HT-29 (cell line): ENCODE measurements around the gene CCDC87. TPM values are rescaled to one million over a fixed set of nuclear protein-coding genes. Genes with fewer than 3 reads are reported as not detected.
A peak's percentile ranks its signal among the peaks of the same experiment; 100 is the strongest.
"Not testable (repeated sequence)": the region's sequence is repeated elsewhere in the genome, so short reads cannot be mapped to it uniquely, and the experiment has no call there.

Experiments used
- DNase-seq: peaks from one replicate; pipeline ENCODE4 v3.0.0-alpha.2; 2015; ENCODE audit warnings: low spot score
- total RNA-seq: library from RNA; depleted of rRNA; stranded (reverse); fragments of >200 nt; shearing (Covaris generic); gene quantifications from 2 replicates; pipeline ENCODE4 v1.2.3, GENCODE V29; 2014; rRNA removed

Gene CCDC87, protein sequence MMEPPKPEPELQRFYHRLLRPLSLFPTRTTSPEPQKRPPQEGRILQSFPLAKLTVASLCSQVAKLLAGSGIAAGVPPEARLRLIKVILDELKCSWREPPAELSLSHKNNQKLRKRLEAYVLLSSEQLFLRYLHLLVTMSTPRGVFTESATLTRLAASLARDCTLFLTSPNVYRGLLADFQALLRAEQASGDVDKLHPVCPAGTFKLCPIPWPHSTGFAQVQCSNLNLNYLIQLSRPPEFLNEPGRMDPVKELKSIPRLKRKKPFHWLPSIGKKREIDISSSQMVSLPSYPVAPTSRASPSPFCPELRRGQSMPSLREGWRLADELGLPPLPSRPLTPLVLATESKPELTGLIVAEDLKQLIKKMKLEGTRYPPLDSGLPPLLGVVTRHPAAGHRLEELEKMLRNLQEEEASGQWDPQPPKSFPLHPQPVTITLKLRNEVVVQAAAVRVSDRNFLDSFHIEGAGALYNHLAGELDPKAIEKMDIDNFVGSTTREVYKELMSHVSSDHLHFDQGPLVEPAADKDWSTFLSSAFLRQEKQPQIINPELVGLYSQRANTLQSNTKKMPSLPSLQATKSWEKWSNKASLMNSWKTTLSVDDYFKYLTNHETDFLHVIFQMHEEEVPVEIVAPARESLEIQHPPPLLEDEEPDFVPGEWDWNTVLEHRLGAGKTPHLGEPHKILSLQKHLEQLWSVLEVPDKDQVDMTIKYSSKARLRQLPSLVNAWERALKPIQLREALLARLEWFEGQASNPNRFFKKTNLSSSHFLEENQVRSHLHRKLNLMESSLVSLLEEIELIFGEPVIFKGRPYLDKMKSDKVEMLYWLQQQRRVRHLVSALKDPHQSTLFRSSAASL
- total RNA-seq, result 0.79 and 1.3 TPM in 2 replicates

DNA sequence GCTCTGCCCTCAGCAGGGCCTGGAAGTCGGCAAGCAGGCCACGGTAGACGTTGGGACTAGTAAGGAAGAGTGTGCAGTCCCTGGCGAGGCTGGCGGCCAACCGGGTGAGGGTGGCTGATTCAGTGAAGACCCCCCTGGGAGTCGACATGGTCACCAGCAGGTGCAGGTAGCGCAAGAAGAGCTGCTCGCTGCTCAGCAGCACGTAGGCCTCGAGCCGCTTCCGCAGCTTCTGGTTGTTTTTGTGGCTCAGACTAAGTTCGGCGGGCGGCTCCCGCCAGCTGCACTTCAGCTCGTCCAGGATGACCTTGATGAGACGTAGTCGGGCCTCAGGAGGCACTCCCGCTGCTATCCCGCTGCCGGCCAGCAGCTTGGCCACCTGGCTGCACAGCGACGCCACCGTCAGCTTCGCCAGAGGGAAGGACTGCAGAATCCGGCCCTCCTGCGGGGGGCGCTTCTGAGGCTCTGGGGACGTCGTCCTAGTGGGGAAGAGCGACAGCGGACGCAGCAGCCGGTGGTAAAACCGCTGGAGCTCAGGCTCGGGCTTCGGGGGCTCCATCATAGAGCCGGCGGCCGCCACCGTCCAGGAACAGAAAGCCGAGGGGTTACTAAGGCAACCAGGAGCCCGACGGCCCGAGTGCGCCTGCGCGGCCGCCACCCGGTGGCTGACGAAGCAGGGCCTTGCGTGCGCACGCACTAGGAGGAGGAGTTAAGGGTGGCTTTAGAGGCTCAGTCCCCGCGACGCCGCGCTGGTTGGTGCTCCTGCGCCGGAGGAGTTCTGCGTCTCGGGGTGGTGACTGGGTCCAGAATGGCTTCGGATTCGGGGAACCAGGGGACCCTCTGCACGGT, at the start of gene CCDC87, which contains the start of gene CCS:
TSS of gene CCDC87 (minus strand) at position 607 of the 846 bp plus-strand sequence. CDS start at position 559, 48 bp downstream.
TSS of gene CCS (plus strand) at position 729 of the 846 bp plus-strand sequence. CDS start at position 806, 77 bp downstream.
- DNase-seq, result peak; percentile 99

DNA sequence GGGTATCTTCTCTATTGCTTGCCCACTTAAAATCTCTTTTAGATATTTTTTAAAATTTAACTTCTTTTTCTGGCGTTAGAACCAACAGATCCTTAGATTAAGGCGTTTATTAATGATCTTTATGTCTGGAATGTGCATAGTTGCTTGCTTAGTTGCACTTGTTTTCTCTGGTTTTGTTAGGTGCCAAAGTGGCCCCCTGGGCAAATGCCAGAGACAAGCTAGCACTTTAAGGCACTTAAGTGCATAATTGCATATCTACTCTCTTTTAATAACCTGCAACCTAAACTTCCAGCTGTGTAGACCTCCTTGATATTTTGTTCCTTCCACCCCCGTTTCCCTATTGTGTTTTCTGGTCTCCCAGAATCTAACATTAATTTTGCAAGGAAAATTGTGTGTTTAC, 49.0 kb upstream of the CCDC87 start:
- DNase-seq, result no peak

DNA sequence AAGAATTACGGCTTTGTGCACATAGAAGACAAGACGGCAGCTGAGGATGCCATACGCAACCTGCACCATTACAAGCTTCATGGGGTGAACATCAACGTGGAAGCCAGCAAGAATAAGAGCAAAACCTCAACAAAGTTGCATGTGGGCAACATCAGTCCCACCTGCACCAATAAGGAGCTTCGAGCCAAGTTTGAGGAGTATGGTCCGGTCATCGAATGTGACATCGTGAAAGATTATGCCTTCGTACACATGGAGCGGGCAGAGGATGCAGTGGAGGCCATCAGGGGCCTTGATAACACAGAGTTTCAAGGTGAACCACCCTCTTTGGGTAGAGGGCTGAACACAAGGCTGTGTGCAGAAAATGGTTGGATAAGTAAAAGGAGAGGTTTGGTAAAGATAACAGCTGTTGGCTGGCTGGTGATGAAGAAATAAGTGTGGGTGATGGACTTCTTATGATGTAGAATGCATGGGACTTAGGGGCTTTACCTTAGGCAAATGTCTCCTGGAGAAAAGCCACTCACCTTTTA, 47.0 kb upstream of the CCDC87 start:
- DNase-seq, result not testable (repeated sequence)

DNA sequence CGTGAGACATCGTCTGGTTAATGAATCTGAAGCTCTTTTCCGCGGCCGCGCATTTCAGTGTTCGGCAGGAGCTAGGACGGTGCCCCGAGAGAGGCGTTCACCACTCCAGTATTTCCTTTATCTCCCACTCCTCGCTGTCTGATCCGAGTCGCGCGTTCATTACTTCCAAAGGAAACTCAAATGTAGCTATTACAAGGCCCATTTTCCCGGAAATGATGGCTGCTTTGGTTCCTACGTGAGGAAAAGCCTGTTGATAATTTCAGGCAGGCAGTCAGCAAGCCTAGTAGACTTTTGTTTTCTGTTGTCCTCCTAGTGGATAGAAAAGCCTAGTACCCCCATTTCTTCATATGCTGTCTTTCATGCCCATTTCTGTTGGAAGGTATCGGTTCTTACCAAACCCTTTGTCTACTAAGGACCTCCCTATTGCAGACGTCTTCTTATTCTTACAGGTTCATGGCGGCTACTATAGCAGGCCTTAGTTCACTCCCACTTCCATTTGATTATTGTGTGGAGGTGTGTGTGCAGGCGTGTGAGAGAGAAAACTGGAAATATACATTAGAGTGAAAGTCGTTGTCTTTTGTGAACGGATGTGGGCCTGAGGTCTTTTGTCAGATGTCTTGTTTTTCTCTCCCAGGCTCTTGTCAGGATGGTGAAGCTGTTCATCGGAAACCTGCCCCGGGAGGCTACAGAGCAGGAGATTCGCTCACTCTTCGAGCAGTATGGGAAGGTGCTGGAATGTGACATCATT, 46.4 kb upstream of the CCDC87 start:
- peak; percentile 61 for DNase-seq

DNA sequence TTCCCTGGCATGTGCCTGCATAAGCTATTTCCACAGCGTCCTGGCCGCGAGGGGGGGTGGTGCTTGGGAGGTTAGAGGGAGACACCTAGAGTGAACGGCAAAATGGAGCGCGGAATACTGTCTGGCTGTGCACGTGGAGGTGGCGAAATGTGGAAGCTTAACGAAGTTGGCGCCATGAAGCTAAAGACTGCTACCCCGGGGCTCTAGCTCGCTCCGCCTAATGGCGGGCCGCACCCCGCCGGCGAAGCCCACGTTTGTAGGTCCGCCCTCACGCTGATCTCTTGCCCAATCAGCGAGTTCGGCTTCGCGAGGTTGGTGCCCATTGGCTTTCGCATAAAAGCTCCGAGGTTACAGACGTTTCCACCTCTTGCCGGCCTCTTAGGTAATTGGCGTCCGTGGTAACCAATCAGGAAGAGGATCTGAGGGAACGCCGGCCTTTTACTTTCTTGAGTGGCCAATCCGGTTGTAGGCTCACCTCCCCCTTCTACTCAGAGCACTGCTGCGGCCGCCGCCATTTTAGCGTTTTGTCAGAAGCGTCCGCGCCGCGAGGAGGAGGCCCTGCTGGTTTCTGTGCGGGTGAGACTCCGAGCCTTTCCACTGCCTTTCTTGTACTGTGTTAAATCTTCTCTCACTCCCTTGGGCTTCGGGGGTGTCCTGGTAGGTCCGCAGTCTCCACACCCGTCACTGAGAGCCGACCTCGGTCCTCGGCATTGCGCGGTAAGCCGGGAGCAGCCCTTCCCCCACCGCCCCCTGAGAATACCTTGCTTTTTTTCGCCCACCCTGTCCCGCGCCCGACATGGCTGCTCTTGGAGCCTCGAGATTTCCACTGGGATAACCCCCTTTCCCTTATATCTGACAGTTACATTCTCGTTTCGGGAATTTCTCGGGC, 45.6 kb upstream of the CCDC87 start, which contains the start of gene RBM4:
TSS of gene RBM4 (plus strand) at position 527 of the 889 bp plus-strand sequence. CDS start 1,009 bp downstream, outside the sequence.
- peak; percentile 100 for DNase-seq

DNA sequence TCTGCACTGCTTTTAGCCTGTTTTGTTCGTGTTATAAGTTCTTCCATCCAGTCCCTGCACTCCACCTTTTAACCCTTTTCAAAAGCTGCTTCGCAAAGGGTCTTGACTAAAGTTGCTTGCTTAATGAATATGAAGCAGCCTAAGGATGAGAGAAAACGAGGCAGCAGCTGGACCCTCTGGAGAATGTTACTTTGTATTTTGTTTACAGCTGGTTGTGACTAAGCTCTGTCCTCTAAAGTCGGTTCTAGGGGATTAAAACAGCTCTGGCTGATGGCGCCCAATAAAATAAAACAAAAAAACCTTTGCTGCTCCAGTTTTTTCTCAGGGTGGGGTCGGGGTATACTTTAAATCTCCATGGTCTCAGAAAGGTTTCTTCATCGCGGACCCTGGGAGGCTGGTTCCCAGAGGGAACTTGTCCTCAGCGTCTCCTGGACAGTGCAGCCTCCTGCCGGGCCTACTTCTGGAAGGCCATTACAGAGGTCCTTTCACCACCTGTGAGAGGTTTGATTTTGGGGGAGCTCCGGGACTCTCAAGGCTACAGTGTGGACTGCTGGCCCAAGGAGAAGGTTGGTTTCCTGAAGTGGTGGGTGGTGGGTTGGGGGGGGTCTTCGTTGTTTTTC, 44.8 kb upstream of the CCDC87 start:
- DNase-seq, result no peak

DNA sequence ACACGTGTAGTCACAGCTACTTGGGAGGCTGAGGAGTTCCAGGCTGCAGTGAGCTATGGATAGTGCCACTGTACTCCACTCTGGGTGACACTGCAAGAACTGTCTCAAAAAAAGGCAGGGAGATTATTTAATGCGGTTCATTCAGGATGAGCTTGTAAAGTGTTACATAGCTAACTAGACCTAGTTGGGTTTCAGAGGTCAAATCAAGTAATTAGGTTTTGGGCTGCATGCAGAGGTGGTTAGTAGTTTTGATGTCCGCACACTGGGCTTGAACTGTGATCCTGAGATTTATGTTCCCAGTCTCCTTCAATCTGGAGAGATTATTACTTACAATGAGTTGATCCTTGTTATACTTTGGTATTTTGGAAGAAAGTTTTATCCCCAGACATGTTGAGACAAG, 43.5 kb upstream of the CCDC87 start:
- no peak for DNase-seq

DNA sequence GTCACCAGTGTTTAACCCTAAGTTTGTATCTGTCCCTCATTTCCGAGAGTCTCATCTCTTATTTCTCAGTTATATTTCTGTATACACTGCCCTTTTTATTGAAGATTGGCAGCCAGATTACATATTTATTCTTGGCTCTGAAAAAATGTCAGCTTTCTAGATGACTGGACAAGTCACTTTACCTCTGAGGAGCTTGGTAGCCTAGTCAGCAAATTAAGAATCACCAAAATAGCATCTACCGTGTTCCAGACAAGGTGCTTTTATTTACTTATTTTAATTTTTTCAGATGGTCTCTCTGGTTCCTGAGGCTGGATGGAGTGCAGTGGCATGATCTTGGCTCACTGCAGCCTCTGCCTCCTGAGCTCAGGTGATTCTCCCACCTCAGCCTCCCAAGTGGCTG, 40.1 kb upstream of the CCDC87 start:
- no peak for DNase-seq

DNA sequence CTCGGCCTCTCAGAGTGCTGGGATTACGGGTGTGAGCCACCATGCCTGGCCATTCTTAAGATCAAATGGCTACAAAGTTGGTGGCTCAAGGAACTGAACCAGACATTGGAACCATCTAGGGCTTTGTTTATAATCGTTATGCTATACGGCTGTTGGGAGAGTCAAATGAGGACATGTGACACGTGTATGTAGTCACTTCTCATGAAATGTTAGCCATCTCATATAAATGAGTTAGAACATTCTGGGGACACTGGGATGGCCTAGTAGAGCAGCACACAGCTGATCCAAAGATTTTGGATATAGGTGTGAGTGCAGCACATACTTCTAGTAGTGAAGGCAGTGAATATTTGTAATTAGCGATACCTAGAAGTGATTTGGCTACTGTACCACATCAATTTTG, 39.0 kb upstream of the CCDC87 start:
- DNase-seq, result no peak

DNA sequence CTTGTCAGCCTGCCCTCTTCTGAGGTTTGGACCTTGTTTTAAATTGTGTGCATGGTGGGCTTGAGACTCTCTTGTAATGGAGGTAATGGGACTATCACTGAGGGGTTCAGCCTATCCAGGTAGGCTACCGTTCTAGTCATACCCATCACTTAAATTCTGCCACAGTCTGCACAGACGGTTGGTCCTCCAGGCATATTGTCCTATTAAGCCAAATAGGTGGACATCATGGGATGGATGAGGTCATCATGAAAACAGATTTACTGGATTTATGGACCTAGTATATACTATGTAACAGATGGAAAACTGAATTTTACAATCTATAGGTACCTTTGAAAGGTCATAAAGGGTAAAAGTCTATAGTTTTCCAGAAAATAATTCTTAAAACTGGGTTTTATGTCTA, 36.5 kb upstream of the CCDC87 start:
- DNase-seq, result no peak

DNA sequence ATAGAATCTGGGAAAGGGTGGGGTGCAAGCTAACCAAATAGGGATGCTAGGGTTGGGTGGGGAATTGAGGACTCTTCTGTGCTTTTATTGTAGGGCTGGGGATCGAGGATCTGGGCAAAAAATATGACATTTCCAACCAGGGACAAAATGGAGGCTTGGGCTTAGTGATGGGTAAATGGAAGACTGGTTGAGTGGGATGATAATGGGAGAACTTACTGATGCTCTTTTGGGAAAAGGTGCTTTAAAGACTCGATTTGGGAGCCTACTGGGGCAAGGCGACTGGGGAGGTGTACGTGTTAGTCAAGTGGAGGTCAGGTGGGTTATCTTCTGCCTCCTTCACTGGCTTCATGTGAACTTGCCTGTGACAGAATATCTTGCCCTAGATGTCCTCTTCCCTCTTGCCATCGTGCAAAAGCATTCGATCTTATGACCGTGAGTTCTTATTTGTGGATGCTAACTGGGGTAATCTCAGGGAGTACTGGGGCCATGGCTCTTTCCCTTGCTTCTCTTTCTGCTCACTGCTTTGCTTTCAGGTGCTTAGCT, 35.3 kb upstream of the CCDC87 start:
- no peak for DNase-seq

DNA sequence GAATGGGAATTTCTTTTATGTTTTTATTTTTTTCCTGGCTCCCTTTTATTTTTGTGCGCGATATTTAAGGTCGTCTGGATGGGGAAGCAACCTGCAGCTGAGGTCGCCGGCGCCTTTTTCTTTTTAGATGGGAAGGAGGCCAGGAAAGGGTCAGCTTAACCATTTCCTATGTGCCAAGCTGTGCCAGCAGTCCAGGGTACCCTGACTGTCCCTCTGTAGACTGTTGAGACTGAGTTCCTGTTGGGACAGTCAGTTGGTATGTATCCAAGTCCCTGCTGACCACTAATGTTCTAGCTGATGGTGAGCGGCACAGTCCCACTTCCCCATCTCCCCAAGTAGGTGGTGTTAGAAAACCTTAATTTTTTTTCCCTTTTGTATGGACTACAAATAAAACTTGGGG, 34.1 kb upstream of the CCDC87 start:
- DNase-seq, result no peak

DNA sequence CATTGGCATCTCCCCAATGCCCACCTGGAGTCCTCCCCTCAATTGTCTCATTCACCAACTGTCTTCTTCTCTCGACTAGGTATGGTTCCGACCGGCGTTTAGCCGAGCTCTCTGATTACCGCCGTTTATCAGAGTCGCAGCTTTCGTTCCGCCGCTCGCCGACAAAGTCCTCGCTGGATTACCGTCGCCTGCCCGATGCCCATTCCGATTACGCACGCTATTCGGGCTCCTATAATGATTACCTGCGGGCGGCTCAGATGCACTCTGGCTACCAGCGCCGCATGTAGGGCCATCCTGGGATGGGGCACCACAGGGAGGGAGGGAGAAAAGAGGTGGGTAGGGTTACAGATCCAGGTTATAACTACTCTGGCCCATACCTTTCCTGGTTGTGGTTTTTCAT, 33.5 kb upstream of the CCDC87 start:
- DNase-seq, result no peak

DNA sequence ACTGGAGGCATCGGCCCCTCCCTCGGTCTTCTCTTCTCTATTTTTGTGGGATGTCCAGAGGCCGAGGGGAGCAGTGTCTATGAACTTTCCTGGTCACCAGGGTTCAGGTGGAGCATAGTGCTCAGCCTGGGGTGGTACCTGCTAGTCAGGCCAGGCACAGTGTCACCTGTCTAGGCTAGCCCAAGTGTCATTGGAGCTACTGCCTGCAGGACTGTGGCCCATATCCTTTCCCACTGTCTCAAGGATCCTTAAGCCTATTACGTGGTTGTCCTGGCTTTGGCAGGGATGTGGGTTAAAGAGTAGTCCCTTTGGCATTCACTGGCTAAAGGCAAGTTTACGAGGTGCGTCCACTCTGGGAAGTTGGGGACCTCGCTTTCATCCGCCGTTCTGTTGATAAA, 32.9 kb upstream of the CCDC87 start:
- no peak for DNase-seq

DNA sequence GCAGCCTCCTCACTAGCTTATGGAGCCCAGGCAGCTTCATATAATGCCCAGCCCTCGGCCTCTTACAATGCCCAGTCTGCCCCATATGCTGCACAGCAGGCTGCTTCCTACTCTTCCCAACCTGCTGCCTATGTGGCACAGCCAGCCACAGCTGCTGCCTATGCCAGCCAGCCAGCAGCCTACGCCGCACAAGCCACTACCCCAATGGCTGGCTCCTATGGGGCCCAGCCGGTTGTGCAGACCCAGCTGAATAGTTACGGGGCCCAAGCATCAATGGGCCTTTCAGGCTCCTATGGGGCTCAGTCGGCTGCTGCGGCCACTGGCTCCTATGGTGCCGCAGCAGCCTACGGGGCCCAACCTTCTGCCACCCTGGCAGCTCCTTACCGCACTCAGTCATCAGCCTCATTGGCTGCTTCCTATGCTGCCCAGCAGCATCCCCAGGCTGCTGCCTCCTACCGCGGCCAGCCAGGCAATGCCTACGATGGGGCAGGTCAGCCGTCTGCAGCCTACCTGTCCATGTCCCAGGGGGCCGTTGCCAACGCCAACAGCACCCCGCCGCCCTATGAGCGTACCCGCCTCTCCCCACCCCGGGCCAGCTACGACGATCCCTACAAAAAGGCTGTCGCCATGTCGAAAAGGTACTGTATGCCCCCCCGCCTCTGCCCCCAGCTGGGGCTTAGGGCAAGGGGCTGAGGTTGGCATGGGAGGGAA, 32.3 kb upstream of the CCDC87 start:
- DNase-seq, result no peak

DNA sequence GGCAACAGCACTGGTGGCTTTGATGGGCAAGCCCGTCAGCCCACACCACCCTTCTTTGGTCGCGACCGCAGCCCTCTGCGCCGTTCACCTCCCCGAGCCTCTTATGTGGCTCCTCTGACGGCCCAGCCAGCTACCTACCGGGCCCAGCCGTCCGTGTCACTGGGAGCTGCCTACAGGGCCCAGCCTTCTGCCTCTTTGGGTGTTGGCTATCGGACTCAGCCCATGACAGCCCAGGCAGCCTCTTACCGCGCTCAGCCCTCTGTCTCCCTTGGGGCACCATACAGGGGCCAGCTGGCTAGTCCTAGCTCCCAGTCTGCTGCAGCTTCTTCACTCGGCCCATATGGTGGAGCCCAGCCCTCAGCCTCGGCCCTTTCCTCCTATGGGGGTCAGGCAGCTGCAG, 31.6 kb upstream of the CCDC87 start:
- no peak for DNase-seq

DNA sequence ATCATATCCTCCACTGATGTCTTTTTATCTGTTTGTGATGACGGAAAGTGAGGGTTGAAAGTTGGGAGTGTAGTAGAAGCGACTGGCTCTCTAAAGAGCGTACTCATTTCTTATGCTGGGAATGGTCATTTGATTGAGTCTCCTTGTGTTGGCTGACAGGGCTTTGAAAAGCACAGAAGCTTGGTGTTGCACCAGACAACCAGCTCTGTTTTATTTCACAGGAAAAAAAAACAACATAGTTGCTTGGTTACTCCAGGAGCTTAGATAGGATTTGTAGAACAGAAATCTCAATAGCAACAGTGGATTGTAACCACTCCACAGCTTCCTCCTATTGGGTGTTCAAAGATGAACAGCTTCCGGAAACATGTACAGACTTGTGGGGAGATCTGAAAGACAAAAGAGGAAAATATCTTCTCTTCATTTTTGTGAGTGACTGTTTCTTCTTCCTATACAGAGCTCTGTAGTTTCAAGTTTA, 26.3 kb upstream of the CCDC87 start:
- DNase-seq, result peak; percentile 41
